Heart left ventricle (tissue), 13 donors: ENCODE data around the gene OR2T34.

ENCODE experiments used
- CTCF ChIP-seq, 12 donors: fragments of 200-600 bp; sonication (generic) in 4 of 12; IDR thresholded peaks; one replicate each; pipeline versions ENCODE4 v1.5.0 to v1.8.0; 2018 to 2022; ENCODE audit warnings: antibody characterized with exemption in 12 of 12, mild to moderate bottlenecking in 5 of 12
- POLR2A ChIP-seq, 2 donors: fragments of 450-650 bp; IDR thresholded peaks; one replicate each; pipeline ENCODE4 v1.6.1; 2017; ENCODE audit warnings: antibody characterized with exemption in 2 of 2, mild to moderate bottlenecking in 2 of 2, moderate library complexity in 2 of 2
- donor health status: ischemic (EF 13 %, LVEDD 7.1; RV severe dilation, severe dysfunction).
- donor health status: DM: no; HTN: yes; CAD: no.
- donor health status: DM: no; HTN: no; CAD: no.
- donor health status: ischemic (EF 25% LVEDD 6.9; RV normal size, moderate dysfunction).
- donor health status: ischemic (EF 25% LVEDD 5.7; RV mildly dilated, moderate dysfunction).
- donor health status: ischemic (EF 35%, LVEDD 5.7; RV mildly dilated, moderate dysfunction).
- donor health status: nonischemic (EF 11% LVEDD 7.7; RV severe dilation, severe dysfunction).
- donor health status: DM: yes; HTN: yes; CAD: no.
- donor health status: PGD.
- donor health status: ischemic (EF 29% LVEDD 5.4; RV normal size, mild dysfunction).
- donor health status: nonischemic (EF 23%, LVEDD 6.1; RV moderate dilation, normal function).

- TF ChIP-seq CTCF (IDR thresholded peaks at IDR 0.05) (no peak), POLR2A (IDR thresholded peaks at IDR 0.05) (no peak)
Measured at GRCh38 chr1:248599396-248599795, 24.8 kb upstream of the OR2T34 start.
